ENCODE data around the gene AP1S1. TPM values are rescaled to one million over a fixed set of nuclear protein-coding genes. Genes with fewer than 3 reads are reported as not detected.

AP1S1 gene
- total and polyA plus RNA-seq, 9 of the 15 experiments (the other 6 are each of a cell fraction or from before 2014, with no cell fraction given), result 4.4 to 149 (median 89.4) TPM

DNA sequence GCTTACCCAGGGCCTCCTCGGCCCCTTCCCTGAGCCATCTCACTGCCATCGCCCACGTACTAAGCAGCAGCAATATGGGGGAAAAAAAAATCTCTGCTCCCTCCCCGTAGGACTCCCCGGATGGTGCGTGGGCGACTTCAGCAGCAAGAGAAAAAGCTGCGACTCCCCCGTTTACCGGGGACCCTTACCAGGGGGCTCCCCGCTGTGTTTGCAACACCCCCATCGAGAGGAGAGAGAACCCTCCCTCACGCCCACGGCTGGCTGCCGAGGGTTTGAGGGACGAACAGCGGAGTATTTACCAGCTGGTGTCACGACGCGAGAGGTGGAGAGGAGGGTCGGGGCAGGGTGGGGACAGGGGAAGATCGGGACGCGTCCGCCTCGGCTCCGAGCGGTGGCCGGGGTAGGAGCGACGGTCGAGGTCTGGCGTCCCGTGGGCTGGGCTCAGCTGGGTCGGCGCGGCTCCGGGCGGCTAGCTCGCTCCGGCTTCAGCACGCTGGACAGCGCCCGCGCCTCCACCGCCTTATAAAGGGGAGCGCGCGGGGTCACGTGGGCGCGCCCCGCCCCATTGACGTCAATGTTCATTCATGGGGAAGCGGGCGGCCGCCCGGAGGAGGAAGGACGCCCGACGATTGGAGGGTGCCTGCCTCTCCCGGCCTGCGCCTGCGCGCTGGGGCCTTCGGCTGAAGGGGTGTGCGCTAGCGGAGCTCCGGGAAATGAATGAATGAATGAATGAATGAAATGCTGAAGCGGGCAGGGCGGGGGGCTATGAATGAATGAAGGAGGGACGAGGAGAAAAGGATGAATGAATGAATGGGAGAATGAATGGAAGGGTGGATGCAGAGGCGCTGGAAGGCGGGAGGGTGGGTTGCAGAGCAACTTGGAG is 11.0 kb downstream of the AP1S1 start, which contains the start of gene VGF (continued):
- TF ChIP-seq KLF13 (tag; IDR thresholded peaks at IDR 0.05; ENCODE audit: borderline replicate concordance, low read depth), result peak; percentile 81; the same call in 1 of the 2 replicates
- peak; percentile 49 for TF ChIP-seq TCF3 (CRISPR knock-in tag; IDR thresholded peaks at IDR 0.05)
- no peak for TF ChIP-seq TCFL5 (CRISPR knock-in tag; conservative IDR thresholded peaks at IDR 0.05)
- TF ChIP-seq ETS2 (tag; IDR thresholded peaks at IDR 0.05; ENCODE audit: borderline replicate concordance, poor library complexity, severe bottlenecking), result no peak
- TF ChIP-seq HNRNPLL (IDR thresholded peaks at IDR 0.05; ENCODE audit: low read depth, low read length, poor library complexity, severe bottlenecking), result peak; percentile 54
- peak; percentile 89 for TF ChIP-seq PCBP1 (IDR thresholded peaks at IDR 0.05; ENCODE audit: low read depth, low read length, poor library complexity, severe bottlenecking)
- TF ChIP-seq, protein P1, sequence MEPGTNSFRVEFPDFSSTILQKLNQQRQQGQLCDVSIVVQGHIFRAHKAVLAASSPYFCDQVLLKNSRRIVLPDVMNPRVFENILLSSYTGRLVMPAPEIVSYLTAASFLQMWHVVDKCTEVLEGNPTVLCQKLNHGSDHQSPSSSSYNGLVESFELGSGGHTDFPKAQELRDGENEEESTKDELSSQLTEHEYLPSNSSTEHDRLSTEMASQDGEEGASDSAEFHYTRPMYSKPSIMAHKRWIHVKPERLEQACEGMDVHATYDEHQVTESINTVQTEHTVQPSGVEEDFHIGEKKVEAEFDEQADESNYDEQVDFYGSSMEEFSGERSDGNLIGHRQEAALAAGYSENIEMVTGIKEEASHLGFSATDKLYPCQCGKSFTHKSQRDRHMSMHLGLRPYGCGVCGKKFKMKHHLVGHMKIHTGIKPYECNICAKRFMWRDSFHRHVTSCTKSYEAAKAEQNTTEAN (CRISPR knock-in tag; IDR thresholded peaks at IDR 0.05), result peak; percentile 91
- no peak; the same call in none of the 2 replicates for TF ChIP-seq KDM2B (CRISPR knock-in tag; IDR thresholded peaks at IDR 0.05)
- TF ChIP-seq, protein P2, sequence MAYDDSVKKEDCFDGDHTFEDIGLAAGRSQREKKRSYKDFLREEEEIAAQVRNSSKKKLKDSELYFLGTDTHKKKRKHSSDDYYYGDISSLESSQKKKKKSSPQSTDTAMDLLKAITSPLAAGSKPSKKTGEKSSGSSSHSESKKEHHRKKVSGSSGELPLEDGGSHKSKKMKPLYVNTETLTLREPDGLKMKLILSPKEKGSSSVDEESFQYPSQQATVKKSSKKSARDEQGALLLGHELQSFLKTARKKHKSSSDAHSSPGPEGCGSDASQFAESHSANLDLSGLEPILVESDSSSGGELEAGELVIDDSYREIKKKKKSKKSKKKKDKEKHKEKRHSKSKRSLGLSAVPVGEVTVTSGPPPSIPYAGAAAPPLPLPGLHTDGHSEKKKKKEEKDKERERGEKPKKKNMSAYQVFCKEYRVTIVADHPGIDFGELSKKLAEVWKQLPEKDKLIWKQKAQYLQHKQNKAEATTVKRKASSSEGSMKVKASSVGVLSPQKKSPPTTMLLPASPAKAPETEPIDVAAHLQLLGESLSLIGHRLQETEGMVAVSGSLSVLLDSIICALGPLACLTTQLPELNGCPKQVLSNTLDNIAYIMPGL (CRISPR knock-in tag; IDR thresholded peaks at IDR 0.05), result peak; percentile 97
- peak; percentile 86 for TF ChIP-seq ZNF766 (CRISPR knock-in tag; conservative IDR thresholded peaks at IDR 0.05)
- TF ChIP-seq, protein P3, sequence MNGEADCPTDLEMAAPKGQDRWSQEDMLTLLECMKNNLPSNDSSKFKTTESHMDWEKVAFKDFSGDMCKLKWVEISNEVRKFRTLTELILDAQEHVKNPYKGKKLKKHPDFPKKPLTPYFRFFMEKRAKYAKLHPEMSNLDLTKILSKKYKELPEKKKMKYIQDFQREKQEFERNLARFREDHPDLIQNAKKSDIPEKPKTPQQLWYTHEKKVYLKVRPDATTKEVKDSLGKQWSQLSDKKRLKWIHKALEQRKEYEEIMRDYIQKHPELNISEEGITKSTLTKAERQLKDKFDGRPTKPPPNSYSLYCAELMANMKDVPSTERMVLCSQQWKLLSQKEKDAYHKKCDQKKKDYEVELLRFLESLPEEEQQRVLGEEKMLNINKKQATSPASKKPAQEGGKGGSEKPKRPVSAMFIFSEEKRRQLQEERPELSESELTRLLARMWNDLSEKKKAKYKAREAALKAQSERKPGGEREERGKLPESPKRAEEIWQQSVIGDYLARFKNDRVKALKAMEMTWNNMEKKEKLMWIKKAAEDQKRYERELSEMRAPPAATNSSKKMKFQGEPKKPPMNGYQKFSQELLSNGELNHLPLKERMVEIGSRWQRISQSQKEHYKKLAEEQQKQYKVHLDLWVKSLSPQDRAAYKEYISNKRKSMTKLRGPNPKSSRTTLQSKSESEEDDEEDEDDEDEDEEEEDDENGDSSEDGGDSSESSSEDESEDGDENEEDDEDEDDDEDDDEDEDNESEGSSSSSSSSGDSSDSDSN (IDR thresholded peaks at IDR 0.05; ENCODE audit: borderline replicate concordance in 1 of 2, low read depth in 2 of 2, low read length in 2 of 2), result peak in 1 of 2 experiments; percentile 91; a peak in 2 of 4 replicates
- no peak for TF ChIP-seq PTRF (tag; IDR thresholded peaks at IDR 0.05)
- TF ChIP-seq FOXP1 (CRISPR knock-in tag; IDR thresholded peaks at IDR 0.05), result peak; percentile 99
- TF ChIP-seq, protein P4, sequence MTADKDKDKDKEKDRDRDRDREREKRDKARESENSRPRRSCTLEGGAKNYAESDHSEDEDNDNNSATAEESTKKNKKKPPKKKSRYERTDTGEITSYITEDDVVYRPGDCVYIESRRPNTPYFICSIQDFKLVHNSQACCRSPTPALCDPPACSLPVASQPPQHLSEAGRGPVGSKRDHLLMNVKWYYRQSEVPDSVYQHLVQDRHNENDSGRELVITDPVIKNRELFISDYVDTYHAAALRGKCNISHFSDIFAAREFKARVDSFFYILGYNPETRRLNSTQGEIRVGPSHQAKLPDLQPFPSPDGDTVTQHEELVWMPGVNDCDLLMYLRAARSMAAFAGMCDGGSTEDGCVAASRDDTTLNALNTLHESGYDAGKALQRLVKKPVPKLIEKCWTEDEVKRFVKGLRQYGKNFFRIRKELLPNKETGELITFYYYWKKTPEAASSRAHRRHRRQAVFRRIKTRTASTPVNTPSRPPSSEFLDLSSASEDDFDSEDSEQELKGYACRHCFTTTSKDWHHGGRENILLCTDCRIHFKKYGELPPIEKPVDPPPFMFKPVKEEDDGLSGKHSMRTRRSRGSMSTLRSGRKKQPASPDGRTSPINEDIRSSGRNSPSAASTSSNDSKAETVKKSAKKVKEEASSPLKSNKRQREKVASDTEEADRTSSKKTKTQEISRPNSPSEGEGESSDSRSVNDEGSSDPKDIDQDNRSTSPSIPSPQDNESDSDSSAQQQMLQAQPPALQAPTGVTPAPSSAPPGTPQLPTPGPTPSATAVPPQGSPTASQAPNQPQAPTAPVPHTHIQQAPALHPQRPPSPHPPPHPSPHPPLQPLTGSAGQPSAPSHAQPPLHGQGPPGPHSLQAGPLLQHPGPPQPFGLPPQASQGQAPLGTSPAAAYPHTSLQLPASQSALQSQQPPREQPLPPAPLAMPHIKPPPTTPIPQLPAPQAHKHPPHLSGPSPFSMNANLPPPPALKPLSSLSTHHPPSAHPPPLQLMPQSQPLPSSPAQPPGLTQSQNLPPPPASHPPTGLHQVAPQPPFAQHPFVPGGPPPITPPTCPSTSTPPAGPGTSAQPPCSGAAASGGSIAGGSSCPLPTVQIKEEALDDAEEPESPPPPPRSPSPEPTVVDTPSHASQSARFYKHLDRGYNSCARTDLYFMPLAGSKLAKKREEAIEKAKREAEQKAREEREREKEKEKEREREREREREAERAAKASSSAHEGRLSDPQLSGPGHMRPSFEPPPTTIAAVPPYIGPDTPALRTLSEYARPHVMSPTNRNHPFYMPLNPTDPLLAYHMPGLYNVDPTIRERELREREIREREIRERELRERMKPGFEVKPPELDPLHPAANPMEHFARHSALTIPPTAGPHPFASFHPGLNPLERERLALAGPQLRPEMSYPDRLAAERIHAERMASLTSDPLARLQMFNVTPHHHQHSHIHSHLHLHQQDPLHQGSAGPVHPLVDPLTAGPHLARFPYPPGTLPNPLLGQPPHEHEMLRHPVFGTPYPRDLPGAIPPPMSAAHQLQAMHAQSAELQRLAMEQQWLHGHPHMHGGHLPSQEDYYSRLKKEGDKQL (CRISPR knock-in tag; IDR thresholded peaks at IDR 0.05; ENCODE audit: borderline replicate concordance), result 0 out of 2 replicates have a peak, but pooled peaks have one; percentile 89
